Measurements from ENCODE around the gene GLRX. TPM values are rescaled to one million over a fixed set of nuclear protein-coding genes. Genes with fewer than 3 reads are reported as not detected.

Gene GLRX
- total and polyA plus RNA-seq, 4 experiments from 2014 or later, result 73.9 to 207 (median 140) TPM

- H3K4me3 Mint-ChIP-seq, result no peak overlapping the region
- H3K27ac Mint-ChIP-seq, result no peak overlapping the region
- H3K4me3 ChIP-seq (ENCODE audit: low read length in 2 of 2), result no peak overlapping the region
- H3K36me3 ChIP-seq (ENCODE audit: insufficient read depth, low read length), result no peaks in the 10 kb centered on the region
- peaks cover 27% of the 10 kb centered on the region for H3K4me1 ChIP-seq (ENCODE audit: insufficient read depth, low read length)
- H3K4me1 Mint-ChIP-seq, result peaks cover 17 to 33% (median 24%) of the 10 kb centered on the region in 4 donors
- POLR2A ChIA-PET (ENCODE audit: partially characterized antibody), result interaction anchor here (1.2 kb wide), 1 partner anchor 58 kb away, joined by 3 read pairs; the partner anchor contains the start of gene GLRX
- peaks cover 0 to 3% of the 10 kb centered on the region in 2 donors for H3K36me3 Mint-ChIP-seq
- no peak for DNase-seq
- CTCF ChIA-PET (ENCODE audit: partially characterized antibody), result no interaction called here
- H3K27me3 Mint-ChIP-seq, result peaks cover 0 to 2% of the 10 kb centered on the region in 2 donors
- H3K27ac ChIP-seq (ENCODE audit: low read depth, low read length), result no peak overlapping the region
- H3K9me3 Mint-ChIP-seq, result no peaks in the 10 kb centered on the region
- no peaks in the 10 kb centered on the region for H3K9me3 ChIP-seq (ENCODE audit: control insufficient read depth in 1 of 2, low read length in 2 of 2)
- no peaks in the 10 kb centered on the region for H3K27me3 ChIP-seq (ENCODE audit: insufficient read depth, low read length)
- intact Hi-C loops (cut with micrococcal nuclease), result no loop called here
Observed at GRCh38 chr5:95763941-95764340, 58.6 kb downstream of the GLRX start.

Other genes starting within 250 kb of the GLRX start
- 1 to 10 TPM; 1.5 to 2.4 TPM for gene GPR150, start 202.6 kb downstream of the GLRX start, total RNA-seq
- gene GPR150, start 202.6 kb downstream of the GLRX start, polyA plus RNA-seq, result 1 to 10 TPM; 3.1 to 6.1 TPM
- gene RFESD, start 175.9 kb downstream of the GLRX start, total RNA-seq, result 1 to 10 TPM; 9.1 to 9.3 TPM
- gene RFESD, start 175.9 kb downstream of the GLRX start, polyA plus RNA-seq, result 10 to 100 TPM in 1 of 2 donors, 1 to 10 TPM in 1; 9.9 to 11.8 TPM
- gene SPATA9, start 139.7 kb downstream of the GLRX start, total RNA-seq, result not detected
- gene SPATA9, start 139.7 kb downstream of the GLRX start, polyA plus RNA-seq, result under 1 TPM in 1 of 2 donors, not detected in 1; 0.09 TPM
- under 1 TPM; 0.32 to 0.61 TPM for gene RHOBTB3, start 91.4 kb downstream of the GLRX start, total RNA-seq
- 1 to 10 TPM; 1.6 to 1.8 TPM for gene RHOBTB3, start 91.4 kb downstream of the GLRX start, polyA plus RNA-seq
- 10 to 100 TPM; 14.0 to 15.6 TPM for gene ELL2, start 139.1 kb upstream of the GLRX start, total RNA-seq
- 1 to 10 TPM; 2.8 to 4.5 TPM for gene ELL2, start 139.1 kb upstream of the GLRX start, polyA plus RNA-seq

Data from CD4-positive, alpha-beta memory T cell (primary cell).